ENCODE measurements around the gene ACTA2.
"Not testable (repeated sequence)": the region's sequence is repeated elsewhere in the genome, so short reads cannot be mapped to it uniquely, and the experiment has no call there.

Gene ACTA2

GRCh38 chr10:88933564-88933963, 19.0 kb downstream of the ACTA2 start:
- DNase-seq (ENCODE audit: low read depth): no peak
- TF ChIP-seq, protein P1, sequence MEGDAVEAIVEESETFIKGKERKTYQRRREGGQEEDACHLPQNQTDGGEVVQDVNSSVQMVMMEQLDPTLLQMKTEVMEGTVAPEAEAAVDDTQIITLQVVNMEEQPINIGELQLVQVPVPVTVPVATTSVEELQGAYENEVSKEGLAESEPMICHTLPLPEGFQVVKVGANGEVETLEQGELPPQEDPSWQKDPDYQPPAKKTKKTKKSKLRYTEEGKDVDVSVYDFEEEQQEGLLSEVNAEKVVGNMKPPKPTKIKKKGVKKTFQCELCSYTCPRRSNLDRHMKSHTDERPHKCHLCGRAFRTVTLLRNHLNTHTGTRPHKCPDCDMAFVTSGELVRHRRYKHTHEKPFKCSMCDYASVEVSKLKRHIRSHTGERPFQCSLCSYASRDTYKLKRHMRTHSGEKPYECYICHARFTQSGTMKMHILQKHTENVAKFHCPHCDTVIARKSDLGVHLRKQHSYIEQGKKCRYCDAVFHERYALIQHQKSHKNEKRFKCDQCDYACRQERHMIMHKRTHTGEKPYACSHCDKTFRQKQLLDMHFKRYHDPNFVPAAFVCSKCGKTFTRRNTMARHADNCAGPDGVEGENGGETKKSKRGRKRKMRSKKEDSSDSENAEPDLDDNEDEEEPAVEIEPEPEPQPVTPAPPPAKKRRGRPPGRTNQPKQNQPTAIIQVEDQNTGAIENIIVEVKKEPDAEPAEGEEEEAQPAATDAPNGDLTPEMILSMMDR (conservative IDR thresholded peaks at IDR 0.05; ENCODE audit: low read length): no peak
- H3K4me3 ChIP-seq (ENCODE audit: low read length): no peak overlapping the region

GRCh38 chr10:88932539-88933256, 19.9 kb downstream of the ACTA2 start:
- TF ChIP-seq, protein P1 (conservative IDR thresholded peaks at IDR 0.05; ENCODE audit: low read length): peak; percentile 95
- H3K4me3 ChIP-seq (ENCODE audit: low read length): no peak overlapping the region
- peak; percentile 86 for DNase-seq (ENCODE audit: low read depth)

GRCh38 chr10:88932029-88932428, 20.5 kb downstream of the ACTA2 start:
- H3K4me3 ChIP-seq (ENCODE audit: low read length); DNase-seq (ENCODE audit: low read depth): not testable (repeated sequence)

DNA sequence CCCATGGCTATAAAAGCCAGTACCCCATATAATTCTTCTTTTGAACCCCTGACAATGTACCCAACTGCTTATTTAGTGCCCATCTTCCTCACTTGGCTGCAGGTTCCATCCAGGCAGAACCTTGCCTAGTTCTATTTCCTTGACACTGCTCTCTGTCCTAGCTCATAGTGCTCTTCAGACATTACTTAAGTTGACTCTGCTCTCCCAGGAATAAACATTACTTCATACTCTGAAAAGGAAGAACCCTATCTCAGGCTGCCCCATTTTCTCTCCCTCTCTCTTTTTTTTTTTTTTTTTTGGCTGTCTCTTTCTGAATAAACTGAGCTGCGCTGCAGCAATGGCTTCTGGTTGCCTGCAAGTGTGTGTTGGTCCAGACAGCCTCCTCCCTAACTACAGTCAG, 21.0 kb downstream of the ACTA2 start:
- TF ChIP-seq, protein P1 (conservative IDR thresholded peaks at IDR 0.05; ENCODE audit: low read length): no peak
- H3K4me3 ChIP-seq (ENCODE audit: low read length): no peak overlapping the region
- no peak for DNase-seq (ENCODE audit: low read depth)

- DNase-seq (ENCODE audit: low read depth): no peak
- TF ChIP-seq, protein P1 (conservative IDR thresholded peaks at IDR 0.05; ENCODE audit: low read length): no peak
- no peak overlapping the region for H3K4me3 ChIP-seq (ENCODE audit: low read length)
These were observed 24.3 kb downstream of the ACTA2 start for GRCh38 chr10:88928254-88928653.

- TF ChIP-seq, protein P1 (conservative IDR thresholded peaks at IDR 0.05; ENCODE audit: low read length): no peak
- DNase-seq (ENCODE audit: low read depth): no peak
- no peak overlapping the region for H3K4me3 ChIP-seq (ENCODE audit: low read length)
These were observed 25.2 kb downstream of the ACTA2 start for GRCh38 chr10:88927416-88927690.

GRCh38 chr10:88926566-88927415, 25.8 kb downstream of the ACTA2 start:
- DNase-seq (ENCODE audit: low read depth): peak; percentile 98

More at GRCh38 chr10:88926566-88927415, 25.8 kb downstream of the ACTA2 start:
- TF ChIP-seq, protein P1 (conservative IDR thresholded peaks at IDR 0.05; ENCODE audit: low read length): no peak
- H3K4me3 ChIP-seq (ENCODE audit: low read length): no peak overlapping the region
